Stimulated activated effector memory CD8-positive, alpha-beta T cell treated with anti-CD3 and anti-CD28 coated beads, Interleukin-12 subunit alpha, Interleukin-12 subunit beta, amount 100 ng/mL, for 72 hours (primary cell): ENCODE data around the gene MED29.

Experiments used
- ATAC-seq: fragments of 150-1000 bp; cut with Tn5 transposase; 2 replicates; pipeline ENCODE4 v1.10.0; 2021
- DNase-seq, 2 donors: peaks; one replicate each; pipeline ENCODE4 v3.0.0; 2021 to 2022; ENCODE audit warnings: low spot score in 2 of 2
- H3K27ac Mint-ChIP-seq: one replicate; pipeline ENCODE4 v1.8.0; 2022; ENCODE audit warnings: mild to moderate bottlenecking, mixed read lengths
- H3K36me3 Mint-ChIP-seq: one replicate; pipeline ENCODE4 v1.8.0; 2022; ENCODE audit warnings: mild to moderate bottlenecking, mixed read lengths
- H3K4me1 Mint-ChIP-seq: one replicate; pipeline ENCODE4 v1.8.0; 2022; ENCODE audit warnings: mixed read lengths
- H3K4me3 Mint-ChIP-seq: one replicate; pipeline ENCODE4 v1.8.0; 2022; ENCODE audit warnings: mild to moderate bottlenecking, mixed read lengths
- H3K9me3 Mint-ChIP-seq: one replicate; pipeline ENCODE4 v1.8.0; 2022; ENCODE audit warnings: mixed read lengths

MED29 gene

GRCh38 chr19:39381910-39382611 is 9.1 kb upstream of the MED29 start:
- DNase-seq (no peak), ATAC-seq (no peak)
- Mint-ChIP-seq H3K36me3 (peaks cover 99% of the 10 kb centered on the region), H3K27ac (peak overlapping the region; percentile 78), H3K4me3 (no peak overlapping the region), H3K9me3 (no peaks in the 10 kb centered on the region), H3K4me1 (peaks cover 7% of the 10 kb centered on the region)

- ATAC-seq (no peak), DNase-seq (no peak)
- no peaks in the 10 kb centered on the region for H3K9me3 Mint-ChIP-seq
- peaks cover 99% of the 10 kb centered on the region for H3K36me3 Mint-ChIP-seq
- peak overlapping the region; percentile 78 for H3K27ac Mint-ChIP-seq
- no peak overlapping the region for H3K4me3 Mint-ChIP-seq
- peaks cover 8% of the 10 kb centered on the region for H3K4me1 Mint-ChIP-seq
Observed at GRCh38 chr19:39382991-39383828, 8.0 kb upstream of the MED29 start.

DNA sequence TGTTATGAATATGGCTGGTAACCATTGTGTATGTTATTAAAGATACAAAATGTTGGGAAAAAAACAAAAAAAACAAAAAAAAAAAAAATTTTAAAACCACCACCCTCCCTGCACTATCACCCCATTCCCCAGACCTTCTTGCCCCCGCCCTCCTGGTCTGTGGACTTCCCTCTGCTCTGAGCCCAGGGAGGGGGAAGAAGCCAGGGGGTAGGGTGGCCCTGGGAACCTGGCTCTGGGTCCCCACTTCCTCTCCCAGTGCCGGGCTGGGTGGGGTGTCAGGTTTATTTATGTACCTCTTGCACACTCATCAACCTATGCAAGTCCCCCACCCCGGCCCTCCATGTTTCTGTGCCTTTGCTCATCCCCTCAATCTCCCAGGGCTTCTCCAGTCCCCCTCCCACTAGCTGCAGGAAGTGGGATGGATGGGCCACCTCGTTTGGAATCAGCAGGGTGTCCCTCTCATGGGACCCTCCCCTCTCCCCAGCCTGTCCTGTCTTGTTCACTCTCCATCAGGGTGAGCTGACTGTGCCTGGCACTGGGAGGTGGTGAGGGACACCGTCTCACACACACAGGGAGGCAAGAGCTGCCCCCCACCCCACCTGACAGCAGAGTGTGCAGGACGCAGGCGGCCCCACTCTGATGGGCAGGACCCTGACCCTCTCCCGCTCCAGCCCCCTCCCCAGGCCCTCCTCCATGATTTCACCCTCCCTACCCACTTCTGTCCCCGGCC is 6.2 kb upstream of the MED29 start:
- Mint-ChIP-seq H3K9me3 (no peaks in the 10 kb centered on the region), H3K4me3 (no peak overlapping the region), H3K27ac (peak overlapping the region; percentile 76), H3K36me3 (peaks cover 95% of the 10 kb centered on the region), H3K4me1 (peaks cover 25% of the 10 kb centered on the region)
- ATAC-seq (no peak), DNase-seq (no peak)

DNA sequence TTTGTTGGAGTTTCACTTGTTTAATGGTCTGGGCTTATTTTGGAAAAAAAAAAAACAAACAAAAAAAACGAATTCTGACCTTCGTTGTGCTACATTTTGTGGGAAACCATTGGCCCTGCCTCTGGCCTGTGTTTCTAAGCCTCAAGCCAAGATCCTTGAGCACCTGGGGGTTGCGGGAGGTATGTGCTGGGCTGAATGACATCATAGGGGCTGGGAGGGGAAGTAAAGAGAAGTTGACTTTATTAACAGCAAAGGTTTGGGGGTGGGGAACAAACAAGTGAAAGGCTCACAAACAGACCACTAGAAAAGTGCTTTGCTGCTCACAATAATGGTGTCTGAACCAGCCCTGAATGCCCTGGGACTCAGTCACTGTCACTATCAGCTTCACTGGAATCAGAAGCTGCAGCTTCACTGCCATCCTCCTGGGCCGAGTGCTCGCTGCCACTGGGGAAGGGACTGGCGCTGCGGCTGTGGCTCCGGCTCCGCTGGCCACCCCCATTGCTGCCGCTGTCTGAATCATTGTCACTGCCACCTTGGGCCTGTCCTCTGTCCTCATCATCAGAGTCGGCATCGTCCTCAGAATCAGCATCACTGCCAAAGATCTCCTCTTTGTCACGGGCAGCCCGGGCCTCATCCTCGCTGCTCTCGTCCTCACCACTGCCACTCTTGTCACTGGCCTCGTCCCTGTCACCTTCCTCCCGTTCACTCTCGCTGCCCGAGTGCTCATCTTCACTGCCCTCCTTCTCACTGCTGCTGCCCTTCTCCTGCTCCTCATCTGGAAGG is 5.4 kb upstream of the MED29 start:
- Mint-ChIP-seq H3K36me3 (peaks cover 96% of the 10 kb centered on the region), H3K9me3 (no peaks in the 10 kb centered on the region), H3K4me3 (no peak overlapping the region), H3K4me1 (peaks cover 30% of the 10 kb centered on the region), H3K27ac (peak overlapping the region; percentile 76)
- ATAC-seq = no peak
- no peak for DNase-seq

- Mint-ChIP-seq H3K27ac (peak overlapping the region; percentile 76), H3K4me3 (no peak overlapping the region), H3K36me3 (peaks cover 96% of the 10 kb centered on the region), H3K4me1 (peaks cover 28% of the 10 kb centered on the region), H3K9me3 (no peaks in the 10 kb centered on the region)
- DNase-seq (no peak), ATAC-seq (no peak)
Observed at GRCh38 chr19:39386557-39386956, 4.6 kb upstream of the MED29 start.

- DNase-seq = no peak
- ATAC-seq = no peak
- Mint-ChIP-seq H3K4me3 (no peak overlapping the region), H3K36me3 (peaks cover 96% of the 10 kb centered on the region), H3K27ac (peak overlapping the region; percentile 97), H3K4me1 (peaks cover 40% of the 10 kb centered on the region), H3K9me3 (no peaks in the 10 kb centered on the region)
Observed at GRCh38 chr19:39388657-39389056, 2.5 kb upstream of the MED29 start.

DNA sequence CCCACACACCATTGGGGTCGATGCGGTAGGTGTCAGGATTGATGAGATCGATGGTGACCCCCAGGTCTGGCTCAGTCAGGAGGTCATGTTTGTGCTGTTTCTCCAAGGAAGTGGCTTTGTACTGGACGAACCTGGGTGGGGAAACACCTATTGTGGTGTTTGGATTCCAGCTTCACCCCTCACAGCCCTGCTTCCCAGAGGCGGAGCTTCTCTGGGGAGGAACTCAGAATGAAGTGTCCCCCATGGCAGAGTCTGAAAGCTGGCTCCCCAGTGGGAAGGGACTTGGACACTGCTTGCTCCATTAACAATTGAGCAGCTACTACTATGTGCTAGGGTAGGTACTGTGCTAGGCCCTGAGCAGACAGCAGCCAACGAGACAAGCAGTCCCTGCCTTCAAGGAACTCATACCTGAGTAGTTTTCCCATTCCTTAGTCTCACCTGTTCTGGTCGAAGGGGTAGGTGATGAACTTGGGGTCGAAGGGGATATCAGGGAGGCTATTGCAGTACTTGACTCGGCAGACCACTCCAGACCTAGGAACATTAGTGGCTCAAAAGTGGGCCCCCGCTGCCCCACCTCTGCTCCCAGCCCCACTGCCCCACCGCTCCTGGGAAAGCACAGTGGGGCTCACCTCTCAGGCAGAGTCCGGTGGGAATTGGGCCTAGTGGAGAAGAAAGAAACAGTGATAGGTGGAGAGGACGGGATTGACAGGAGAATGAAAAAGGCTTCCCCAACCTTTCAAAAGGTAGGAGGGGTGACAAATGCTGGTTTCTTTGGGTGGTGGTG is 1.4 kb upstream of the MED29 start:
- Mint-ChIP-seq H3K4me1 (peaks cover 44% of the 10 kb centered on the region), H3K36me3 (peaks cover 96% of the 10 kb centered on the region), H3K9me3 (no peaks in the 10 kb centered on the region), H3K27ac (peak overlapping the region; percentile 97), H3K4me3 (peak overlapping the region; percentile 99)
- DNase-seq (no peak), ATAC-seq (no peak)

DNA sequence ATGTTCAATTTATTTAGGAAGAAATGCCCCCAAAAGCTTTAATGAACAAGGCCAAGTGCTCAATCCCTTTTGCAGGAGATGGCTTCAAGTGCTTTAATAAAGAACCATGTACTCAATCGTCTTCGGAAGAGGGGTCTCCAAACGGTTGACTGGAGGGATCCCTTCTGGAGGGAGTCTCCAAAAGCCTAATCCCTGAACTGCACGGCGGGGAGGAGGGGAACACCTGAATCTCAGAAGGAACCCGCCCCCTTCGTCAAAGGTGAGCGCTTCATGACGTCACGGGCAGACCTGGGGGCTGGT is 777 bp upstream of the MED29 start:
- DNase-seq (no peak), ATAC-seq (no peak)
- peak overlapping the region; percentile 99 for H3K4me3 Mint-ChIP-seq
- peak overlapping the region; percentile 97 for H3K27ac Mint-ChIP-seq
- H3K36me3 Mint-ChIP-seq = peaks cover 96% of the 10 kb centered on the region
- H3K9me3 Mint-ChIP-seq = no peaks in the 10 kb centered on the region
- peaks cover 50% of the 10 kb centered on the region for H3K4me1 Mint-ChIP-seq

- H3K4me1 Mint-ChIP-seq = peaks cover 71% of the 10 kb centered on the region
- peak; percentile 90 to 95 for DNase-seq
Observed at GRCh38 chr19:39397360-39398296, 6.5 kb downstream of the MED29 start.

DNA sequence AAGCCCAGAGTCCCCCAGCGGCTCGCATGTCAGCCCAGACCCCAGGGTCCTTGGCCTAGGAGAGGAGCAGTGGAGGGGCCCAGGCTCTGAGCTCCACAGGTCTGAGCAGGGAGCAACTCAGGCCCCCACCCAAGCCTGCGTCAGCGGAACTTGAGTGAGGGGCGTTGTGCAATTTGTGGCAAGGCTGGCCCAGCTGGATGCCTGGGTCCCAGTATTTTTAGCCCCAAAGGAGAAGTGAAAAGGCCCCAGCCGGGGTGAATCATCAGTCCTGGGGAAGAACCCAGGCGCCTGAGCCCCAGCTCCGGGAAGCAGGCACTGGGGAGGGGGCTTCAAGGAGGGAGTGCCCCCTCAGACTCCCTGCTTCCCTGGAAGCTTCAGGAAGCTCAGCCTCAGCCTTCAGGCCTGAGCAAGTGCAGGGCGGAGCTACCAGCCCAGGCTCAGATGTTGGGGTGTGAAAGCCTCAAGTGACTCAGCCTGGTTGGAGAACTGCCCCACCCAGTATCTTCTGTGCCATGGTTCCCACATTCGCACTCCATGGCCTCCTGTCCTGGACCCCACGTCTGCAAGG is 7.2 kb downstream of the MED29 start:
- peak in 1 of 2 donors; percentile 73 for DNase-seq
- peaks cover 76% of the 10 kb centered on the region for H3K36me3 Mint-ChIP-seq
- peak; percentile 22 for ATAC-seq
- H3K9me3 Mint-ChIP-seq = no peaks in the 10 kb centered on the region
- H3K4me1 Mint-ChIP-seq = peaks cover 73% of the 10 kb centered on the region
- peak overlapping the region; percentile 85 for H3K27ac Mint-ChIP-seq
- H3K4me3 Mint-ChIP-seq = peak overlapping the region; percentile 62

More at GRCh38 chr19:39397360-39398296, 6.5 kb downstream of the MED29 start:
- Mint-ChIP-seq H3K4me3 (peak overlapping the region; percentile 62), H3K27ac (peak overlapping the region; percentile 85), H3K36me3 (peaks cover 76% of the 10 kb centered on the region), H3K9me3 (no peaks in the 10 kb centered on the region)
- ATAC-seq = peak; percentile 60

GRCh38 chr19:39399668-39400050 is 8.5 kb downstream of the MED29 start:
- Mint-ChIP-seq H3K27ac (peak overlapping the region; percentile 67), H3K36me3 (peaks cover 71% of the 10 kb centered on the region), H3K9me3 (no peaks in the 10 kb centered on the region), H3K4me3 (peak overlapping the region; percentile 17), H3K4me1 (peaks cover 67% of the 10 kb centered on the region)
- no peak for DNase-seq
- no peak for ATAC-seq

- peak overlapping the region; percentile 17 for H3K4me3 Mint-ChIP-seq
- peak overlapping the region; percentile 67 for H3K27ac Mint-ChIP-seq
- H3K36me3 Mint-ChIP-seq = peaks cover 67% of the 10 kb centered on the region
- H3K4me1 Mint-ChIP-seq = peaks cover 66% of the 10 kb centered on the region
- DNase-seq (no peak), ATAC-seq (no peak)
- no peaks in the 10 kb centered on the region for H3K9me3 Mint-ChIP-seq
Observed at GRCh38 chr19:39400061-39400460, 8.9 kb downstream of the MED29 start.

DNA sequence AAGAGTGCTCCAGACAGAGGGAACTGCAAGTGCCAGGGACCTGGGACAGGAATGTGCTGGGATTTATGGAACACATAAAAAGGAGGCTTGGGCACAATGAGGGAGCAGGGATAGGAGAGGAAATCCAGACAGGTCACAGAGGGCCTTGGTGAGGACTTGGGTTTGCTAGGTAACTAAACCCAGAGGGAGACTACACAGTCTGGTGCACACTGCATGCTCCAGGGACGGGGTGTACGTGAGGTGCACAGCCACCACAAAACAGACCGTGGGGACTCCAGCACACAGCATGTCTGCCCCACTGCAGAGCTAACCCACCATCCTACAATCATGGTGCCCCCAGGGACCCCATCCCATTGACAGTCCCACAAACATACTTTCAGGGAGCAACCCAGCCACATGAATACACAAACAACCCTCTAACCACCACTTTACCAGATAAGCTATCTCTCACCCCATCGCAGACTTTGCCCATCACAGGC is 9.9 kb downstream of the MED29 start:
- peak overlapping the region; percentile 98 for H3K27ac Mint-ChIP-seq
- peaks cover 61% of the 10 kb centered on the region for H3K36me3 Mint-ChIP-seq
- H3K9me3 Mint-ChIP-seq = no peaks in the 10 kb centered on the region
- DNase-seq = no peak
- peaks cover 65% of the 10 kb centered on the region for H3K4me1 Mint-ChIP-seq
- peak overlapping the region; percentile 97 for H3K4me3 Mint-ChIP-seq
- ATAC-seq = peak; percentile 6
